Stimulated activated CD8-positive, alpha-beta memory T cell treated with anti-CD3 and anti-CD28 coated beads, Interleukin-4, amount 100 ng/mL, for 4 hours (primary cell): Measurements from ENCODE around the gene RPS6KC1.
"Not testable (repeated sequence)": the region's sequence is repeated elsewhere in the genome, so short reads cannot be mapped to it uniquely, and the experiment has no call there.

Experiments used
- DNase-seq, 2 donors: peaks; one replicate each; pipeline ENCODE4 v3.0.0-alpha.2; 2020; ENCODE audit warnings: low read depth in 2 of 2, low spot score in 1 of 2

The RPS6KC1 gene

DNA sequence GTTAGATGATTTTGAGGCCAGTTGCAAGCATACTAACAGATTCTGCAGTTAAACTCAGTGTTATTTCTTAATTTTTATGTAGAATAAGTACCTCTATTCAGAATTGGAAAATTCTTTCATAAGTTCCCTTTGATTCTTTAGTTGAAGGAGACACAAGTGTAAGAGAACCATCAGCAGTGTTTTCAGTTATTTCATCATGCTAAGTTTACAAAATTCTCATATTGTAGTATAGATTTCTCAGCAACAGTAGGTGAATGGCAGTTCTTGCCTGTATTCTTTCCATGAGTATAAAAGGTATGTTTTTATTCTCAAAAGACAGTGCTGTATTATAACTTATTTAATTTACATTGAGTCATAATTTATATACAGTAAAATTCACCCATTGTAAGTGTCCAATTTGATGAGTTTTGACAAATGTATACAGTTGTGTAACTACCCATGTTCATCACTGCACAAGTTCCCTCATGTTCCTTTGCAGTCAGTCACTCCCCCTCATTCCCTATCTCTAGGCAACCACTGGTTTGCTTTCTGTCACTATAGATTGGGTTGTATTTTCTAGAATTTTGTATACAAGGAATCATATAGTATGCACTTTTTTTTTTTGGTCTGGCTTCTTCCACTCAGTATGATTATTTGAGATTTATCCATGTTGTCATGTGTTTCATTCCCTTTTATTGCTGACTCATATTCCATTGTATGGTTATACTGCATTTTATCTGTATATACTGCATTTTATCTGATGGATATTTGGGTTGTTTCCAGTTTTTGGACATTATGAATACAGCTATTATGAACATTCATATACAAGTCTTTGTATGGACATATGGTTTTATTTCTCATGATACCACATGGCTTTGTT is 3.9 kb downstream of the RPS6KC1 start:
- DNase-seq: no peak

DNA sequence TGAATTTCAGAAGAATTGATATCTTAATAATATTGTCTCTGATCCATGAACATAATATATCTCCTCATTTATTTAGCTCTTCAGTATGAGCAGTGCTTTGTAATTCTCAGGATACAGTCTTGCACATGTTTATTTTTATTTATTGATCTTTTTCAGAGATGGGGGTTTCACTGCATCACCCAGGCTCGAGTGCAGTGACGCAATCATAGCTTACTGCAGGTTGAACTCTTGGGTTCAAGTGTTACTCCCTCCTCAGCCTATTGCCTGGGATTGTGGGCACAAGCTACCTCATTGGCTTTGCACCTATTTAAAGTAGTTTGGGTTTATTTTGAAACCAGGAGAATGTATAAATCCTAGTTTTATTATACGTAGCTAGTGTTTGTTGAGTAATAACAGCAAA is 4.7 kb downstream of the RPS6KC1 start:
- no peak for DNase-seq

DNA sequence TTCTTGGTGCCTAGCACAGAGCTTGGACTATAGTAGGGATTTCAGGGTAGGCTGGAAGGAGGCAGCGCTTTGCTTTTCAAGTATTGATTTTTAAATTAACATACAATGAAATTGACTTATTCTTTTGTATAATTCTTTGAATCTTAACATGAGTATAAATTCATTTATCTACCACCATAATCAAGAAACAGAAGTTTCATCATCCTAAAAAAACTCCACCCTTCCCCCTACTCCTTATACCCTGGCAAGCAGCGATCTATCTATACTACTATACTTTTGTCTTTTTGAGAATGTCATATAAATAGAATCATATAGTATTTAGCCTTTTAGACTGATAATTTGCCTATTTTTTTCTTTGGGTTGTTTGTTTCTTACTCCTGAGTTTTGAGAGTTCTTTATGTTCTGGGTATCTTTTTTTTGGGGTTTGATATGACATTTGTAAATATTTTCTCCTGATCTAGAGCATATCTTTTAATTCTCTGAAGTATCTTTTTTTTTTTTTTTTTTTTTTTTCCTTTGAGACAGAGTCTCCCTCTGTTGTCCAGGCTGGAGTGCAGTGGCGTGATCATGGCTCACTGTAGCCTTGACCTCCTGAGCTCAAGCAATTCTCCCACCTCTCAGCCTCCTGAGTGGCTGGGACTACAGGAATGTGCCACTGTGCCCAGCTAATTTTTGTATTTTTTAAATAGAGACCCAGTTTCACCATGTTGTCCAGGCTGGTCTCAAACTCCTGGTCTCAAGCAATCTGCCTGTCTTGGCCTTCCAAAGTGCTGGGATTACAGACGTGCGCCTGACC is 6.4 kb downstream of the RPS6KC1 start:
- DNase-seq: no peak

DNA sequence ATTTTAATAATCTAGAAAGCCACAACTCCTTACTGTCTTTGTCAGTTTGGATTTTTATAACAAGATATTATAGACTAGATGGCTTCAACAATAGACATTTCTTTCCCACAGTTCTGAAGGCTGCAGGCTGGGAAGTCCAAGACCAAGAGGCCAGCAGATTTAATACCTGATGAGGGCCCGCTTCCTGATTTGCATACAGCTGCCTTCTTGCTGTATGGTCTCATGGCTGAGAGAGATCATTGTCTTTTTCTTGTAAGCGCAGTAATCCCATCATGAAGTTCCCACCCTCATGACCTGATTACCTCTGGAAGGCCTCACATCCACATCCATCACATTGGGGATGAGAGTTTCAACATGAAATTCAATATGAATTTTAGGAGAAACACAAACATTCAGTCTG is 9.8 kb downstream of the RPS6KC1 start:
- DNase-seq: no peak

DNA sequence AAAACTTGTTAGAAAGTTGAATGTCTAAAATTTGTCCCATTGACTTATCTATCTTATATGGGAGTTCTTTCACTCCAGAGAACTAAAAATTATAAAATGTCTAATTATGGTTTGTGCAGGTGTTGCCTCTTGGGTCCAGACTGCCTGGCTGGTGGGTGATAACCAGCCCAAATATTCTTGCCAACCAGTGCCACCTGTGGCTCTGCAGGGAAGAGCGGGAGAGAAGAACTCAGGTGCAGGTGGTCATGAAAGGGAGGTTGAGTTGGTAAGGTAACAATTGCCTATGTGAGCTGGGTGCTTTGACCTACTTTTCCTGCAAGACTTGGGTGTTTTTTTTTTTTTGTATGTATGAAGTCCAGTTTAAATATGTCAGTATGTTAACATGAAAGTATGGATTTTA is 10.2 kb downstream of the RPS6KC1 start:
- DNase-seq: no peak

DNA sequence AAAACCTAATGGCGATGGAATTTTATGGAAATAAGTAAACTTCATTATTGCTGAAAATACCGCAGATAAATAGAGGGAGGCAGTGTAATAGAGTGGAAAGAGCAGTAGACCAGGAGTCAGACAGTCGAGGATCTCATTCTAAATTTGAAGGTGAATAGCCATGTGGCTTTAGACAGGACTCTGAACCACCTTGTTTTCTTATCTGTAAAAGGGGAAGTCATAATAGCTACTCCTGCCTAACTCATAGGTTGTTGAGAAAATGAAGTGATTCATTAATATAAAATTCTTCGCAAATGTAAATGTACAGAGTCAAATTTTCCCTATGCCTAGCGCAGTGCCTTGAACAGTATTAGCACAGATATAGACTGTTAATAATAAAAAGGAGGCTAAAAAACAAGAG is 14.8 kb downstream of the RPS6KC1 start:
- DNase-seq: no peak

DNA sequence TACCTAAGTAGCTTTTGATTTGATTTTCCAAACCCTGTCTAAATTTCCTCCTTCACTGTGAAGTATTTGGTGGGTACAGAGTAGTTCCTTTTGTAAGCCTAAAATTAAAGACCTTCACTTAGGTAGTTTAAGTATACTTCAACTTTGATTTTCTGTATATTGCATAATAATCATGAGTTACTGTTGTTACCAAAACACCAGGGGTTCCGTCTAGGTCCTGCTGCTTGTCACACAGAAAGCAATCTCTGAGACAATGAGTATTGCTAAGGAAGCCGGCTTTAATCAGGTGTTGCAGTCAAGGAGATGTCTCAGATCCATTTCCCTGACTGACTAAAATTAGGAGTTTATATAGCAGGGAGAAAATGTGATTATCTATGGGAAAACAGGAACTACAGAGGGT is 15.3 kb downstream of the RPS6KC1 start:
- no peak for DNase-seq

DNA sequence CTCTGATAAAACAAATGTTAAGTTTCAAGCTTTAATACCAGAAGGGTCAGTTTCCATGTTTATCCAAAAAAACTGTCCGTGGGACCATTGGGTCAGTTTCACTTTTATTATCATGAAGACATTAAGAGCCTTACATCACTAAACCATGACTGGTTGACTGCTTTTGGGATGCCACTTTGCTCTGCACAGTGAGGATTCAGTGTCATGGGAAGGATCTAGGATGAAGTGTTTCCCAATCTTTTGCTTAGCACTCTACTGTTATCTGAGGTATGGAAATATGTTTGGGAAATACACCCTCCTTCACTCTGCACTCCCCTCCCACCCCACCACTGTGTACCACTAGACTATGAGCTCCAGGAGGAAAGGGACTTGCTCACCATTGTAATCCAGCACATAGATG is 16.3 kb downstream of the RPS6KC1 start:
- DNase-seq: no peak

DNA sequence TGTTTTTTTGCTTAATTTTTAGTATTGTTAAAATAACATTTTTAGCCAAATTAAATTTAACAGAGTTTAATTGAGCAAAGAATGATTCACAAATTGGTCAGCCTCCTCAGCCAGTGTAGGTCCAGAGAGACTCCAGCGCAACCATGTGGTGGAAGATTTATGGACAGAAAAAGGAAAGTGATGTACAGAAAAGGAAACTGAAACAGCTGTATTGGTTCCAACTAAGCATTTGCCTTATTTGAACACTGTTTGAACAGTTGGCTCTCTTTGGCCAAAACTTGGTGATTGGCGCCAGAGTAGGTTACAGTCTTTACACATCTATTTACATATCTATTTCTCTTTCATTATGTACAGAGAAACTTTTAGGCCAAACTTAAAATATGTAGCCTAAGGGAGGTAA is 19.4 kb downstream of the RPS6KC1 start:
- no peak for DNase-seq

DNA sequence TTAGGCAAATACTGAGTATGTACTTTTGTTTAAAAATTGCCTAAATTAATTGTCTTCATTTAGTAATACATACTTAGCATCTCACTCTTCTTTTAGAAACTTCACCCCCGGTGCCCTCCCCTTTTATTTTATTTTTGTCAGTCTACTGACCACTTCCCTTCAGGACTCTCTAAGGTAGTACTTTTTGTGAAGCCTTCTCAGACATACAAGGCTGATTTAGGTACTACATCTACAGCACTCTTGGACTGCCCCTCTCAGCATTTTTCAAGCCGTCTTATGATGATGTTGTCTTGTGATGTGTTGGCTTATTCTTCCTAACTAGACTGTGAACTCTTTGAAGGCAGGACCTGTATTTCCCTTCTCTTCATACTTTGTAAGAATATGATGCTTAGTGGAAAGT is 24.7 kb downstream of the RPS6KC1 start:
- DNase-seq: no peak

DNA sequence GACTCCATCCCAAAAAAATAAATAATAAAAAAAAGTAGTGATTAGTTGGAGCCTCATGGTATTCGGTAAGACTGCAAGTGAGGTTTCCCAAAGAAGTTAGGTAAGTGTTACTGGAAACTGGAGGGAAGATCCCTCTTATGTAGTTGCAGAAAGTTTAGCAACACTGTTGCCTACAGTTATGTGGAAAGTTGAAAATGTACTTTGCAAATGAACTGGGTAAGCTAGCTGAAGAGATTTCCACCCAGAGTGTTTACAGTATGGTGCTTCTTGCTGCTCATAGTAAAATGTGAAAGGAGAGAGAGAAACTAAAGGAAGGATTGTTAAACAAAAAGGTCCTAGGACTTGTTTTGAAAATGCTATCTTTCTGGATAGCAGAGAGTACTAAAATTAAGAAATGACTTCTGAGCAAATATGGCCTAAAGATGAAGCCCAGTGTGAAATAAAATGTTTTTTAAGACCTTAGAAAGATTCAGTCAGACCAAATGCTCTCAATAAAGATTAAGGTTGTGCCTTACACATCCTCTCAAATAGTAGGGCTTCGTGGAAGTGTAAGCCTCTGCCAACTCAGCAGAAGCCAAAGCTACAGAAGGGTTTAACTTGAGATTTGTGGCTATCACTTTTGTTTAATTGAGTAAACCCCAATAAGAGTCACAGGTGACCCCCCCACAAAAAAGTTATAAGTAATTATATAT is 31.5 kb downstream of the RPS6KC1 start:
- no peak for DNase-seq

DNA sequence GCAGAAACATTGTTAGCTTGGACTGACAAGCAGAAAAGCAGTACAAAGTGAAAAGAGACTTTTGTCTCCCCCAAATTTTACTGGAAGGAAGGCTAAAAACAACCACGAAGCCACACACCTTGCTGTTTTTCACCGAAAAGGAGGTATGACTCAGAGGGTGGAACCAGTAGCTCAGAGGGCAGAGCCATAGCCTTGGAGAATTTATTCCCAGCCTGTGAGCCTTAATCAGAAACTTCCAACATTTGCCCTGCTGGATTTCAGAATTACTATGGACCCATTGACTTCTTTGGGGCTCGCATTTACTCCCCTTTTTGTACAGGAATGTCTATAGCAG is 32.0 kb downstream of the RPS6KC1 start:
- no peak for DNase-seq

DNA sequence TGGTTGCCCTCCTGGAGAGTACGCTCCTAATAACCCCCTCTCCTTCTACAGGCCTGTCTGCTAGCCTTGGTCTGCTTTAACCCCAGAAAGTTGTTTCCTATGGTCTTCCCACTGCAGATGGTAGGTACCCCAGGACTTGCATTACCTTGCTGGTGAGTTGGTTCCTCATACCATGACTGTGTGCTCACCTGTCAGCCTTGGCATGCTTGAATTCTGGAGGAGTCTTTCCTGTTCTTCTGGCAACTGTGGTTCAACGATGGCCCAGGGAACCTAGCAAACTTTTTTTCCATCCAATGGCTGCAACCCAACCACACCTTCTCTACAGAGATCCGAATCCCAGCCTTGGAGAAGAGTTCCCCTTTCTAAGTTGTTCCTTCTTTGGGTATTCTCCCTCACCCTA is 36.9 kb downstream of the RPS6KC1 start:
- no peak for DNase-seq

DNA sequence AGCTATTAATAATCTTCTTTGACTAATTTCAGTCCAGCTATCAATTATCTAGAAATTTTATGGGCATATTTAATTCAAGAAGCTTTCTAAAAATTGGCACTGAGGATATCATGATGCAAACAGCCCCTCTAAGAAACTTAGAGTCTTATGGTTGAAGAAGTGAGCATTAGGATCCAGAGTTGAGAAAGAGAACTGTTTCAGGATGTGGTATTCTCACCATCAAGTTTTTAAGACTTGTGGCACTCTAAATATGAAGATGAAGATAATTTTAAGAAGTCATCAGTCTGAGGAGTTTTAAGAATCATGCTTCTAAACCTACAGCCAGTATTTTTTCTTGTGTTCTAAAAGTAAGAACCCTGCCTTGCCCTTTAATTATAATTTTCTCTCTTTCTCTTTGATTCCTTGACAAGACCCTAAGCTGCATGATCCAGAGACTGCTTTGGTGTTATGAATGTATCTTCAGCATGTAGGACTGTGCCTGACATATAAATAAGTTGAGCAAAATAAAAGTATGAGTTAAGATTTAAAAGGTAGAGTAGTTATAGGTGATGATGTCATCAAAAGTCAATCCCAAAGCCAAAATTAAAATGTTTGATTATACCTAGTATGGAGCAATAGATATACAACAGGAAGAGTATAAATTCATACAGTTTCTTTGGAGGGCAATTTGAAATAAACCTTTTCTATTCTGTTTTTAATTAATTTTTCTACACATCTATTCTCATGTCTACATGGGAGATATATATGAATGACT is 39.1 kb downstream of the RPS6KC1 start:
- DNase-seq: no peak

DNA sequence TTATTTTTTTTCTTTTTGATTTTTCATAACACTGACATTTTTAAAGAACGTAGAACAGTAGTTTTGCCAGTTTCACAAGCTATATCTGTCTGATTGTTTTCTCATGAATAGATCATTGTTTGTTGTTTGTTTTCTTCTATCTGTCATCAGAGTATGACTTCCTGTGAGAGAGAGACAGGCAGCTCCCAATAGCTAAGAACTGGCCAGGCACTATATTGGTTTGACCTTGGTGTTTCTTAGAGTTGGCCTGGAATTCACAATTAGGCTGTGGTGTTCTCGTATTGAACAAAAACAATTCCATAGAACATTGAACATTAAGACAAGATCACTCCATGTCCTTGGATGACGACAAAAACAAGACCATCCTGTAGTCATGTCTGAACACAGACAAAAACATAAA is 43.4 kb downstream of the RPS6KC1 start:
- no peak for DNase-seq

DNA sequence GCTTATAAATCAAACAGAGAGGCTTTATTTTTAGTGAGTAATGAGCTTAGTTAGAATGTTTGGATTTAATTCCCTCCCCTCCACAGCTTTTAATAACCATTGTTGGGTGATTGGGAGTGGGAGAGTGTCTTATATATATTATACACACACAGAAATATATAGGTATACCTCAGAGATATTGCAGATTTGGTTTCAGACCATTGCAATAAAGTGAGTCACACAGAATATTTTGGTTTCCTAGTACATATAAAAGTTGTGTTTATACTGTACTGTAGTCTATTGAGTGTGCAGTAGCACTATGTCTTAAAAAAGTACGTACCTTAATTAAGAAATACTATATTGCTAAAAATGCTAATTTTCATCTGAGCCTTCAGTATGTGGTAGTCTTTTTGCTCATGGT is 44.4 kb downstream of the RPS6KC1 start:
- no peak for DNase-seq

DNA sequence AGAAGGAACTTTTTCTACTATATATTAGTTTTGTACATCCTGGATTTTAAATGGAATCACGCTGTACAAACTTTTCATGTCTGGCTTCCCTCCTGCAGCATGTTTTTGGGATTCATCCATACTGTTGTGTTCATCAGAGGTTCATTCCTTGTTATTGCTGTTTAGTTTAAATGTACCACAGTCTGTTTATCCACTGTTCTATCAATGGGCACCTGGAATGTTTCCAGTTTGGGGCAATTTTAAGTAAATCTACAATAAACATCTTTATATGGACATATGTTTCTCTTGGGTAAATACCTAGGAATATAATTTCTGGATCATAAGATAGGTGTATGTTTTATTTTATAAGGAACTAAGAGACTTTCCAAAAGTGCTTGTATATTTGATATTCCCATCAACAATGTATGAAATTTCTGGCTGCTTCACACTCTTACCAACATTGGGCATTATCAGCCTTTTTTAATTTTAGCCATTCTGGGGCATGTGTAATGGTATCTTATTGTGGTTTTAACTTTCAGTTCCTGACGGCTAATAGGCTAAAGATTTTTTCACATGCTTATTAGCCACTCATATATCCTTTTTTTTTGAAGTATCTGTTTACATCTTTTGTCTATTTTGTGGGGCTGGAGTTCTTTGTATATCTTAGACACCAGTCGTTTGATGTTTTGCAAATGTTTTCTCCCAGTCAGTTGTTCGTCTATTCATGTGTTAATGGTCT is 48.8 kb downstream of the RPS6KC1 start:
- no peak for DNase-seq

DNA sequence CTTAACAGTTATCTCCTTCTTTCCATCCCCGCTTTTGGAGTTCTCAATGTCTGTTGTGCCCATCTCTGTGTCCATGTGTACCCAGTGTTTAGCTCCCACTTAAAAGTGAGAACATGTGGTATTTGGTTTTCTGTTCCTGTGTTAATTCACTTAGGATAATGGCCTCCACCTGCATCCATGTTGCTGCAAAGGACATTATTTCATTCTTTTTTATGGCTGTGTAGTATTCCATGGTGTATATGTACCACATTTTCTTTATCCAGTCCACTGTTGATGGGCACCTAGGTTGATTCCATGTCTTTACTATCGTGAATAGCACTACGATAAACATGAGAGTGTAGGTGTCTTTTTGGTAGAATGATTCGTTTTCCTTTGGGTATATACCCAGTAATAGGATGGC is 49.5 kb downstream of the RPS6KC1 start:
- not testable (repeated sequence) for DNase-seq

DNA sequence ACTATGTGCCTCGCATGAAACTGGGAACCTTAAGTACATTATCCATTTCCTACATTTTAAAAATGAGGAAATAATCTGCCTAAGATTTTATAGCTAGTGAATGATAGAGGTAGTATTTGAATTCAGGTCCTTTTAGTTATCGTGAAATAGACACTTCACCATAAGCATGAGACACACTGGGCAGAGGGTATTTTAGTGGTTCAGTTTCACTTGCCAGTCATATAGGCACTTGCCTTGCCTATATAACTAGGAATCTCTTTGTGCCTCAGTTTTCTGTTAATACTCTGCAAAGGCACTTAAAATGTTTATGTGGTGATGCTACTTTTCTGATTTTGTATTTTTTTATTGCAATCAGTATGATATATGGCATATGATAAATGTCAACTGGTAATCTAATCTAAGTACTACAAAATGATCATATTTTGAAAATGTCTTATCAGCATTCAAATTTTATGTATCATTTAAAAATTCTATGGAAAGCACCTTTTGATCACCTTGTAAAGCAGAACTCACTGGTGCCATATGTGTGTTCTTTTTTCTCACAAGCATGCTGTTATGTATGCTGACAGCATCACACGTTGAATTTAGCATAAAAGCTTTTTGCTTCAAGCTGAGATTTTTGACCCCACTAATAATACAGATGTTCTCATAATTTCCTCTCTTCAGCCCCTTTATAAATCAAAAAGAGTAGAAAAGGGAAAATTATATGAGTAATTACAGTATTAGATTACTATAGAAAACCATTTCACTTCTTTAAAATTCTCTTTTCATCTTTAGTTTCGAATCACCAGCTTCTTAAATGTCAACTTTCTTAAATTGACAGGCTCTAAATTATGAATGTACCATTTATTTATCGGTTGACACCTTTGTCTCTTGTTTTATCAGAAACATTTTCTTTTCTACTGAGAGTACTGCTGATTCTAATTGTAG is 52.6 kb downstream of the RPS6KC1 start:
- no peak for DNase-seq

DNA sequence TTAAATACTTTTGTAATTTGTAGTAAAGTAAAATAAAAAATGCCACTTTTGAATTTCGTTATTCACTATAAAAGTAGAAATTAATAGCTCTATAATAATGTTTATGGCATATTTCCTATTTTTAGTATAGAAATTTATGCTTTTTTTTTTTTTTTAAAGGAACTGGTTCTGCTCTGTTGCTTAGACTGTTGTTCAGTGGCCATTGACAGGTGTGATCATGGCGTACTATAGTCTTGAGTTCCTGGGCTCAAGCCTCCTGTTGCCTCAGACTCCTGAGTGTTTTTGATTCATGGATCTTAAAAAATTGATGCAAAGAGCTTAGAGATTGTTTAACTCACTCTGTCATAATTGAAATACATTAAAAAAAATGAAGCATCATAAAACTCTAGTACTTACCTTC is 53.6 kb downstream of the RPS6KC1 start:
- no peak for DNase-seq
